Left ventricle myocardium inferior (tissue), 1 donor: ENCODE results near the gene C2CD4D. TPM values are rescaled to one million over a fixed set of nuclear protein-coding genes. Genes with fewer than 3 reads are reported as not detected.
A peak's percentile ranks its signal among the peaks of the same experiment; 100 is the strongest.

Source experiments
- DNase-seq: peaks from one replicate; pipeline ENCODE4 v3.0.0-alpha.2; 2020
- H3K27ac ChIP-seq: fragments of 200-600 bp; replicated peaks from 2 replicates; pipeline ENCODE4 v1.8.0; 2021
- H3K27me3 ChIP-seq: fragments of 200-600 bp; 2 replicates; pipeline ENCODE4 v1.8.0; 2021; ENCODE audit warnings: low read depth
- H3K36me3 ChIP-seq: fragments of 200-600 bp; 2 replicates; pipeline ENCODE4 v1.8.0; 2021
- H3K4me1 ChIP-seq: fragments of 200-600 bp; 2 replicates; pipeline ENCODE4 v1.8.0; 2021
- H3K4me3 ChIP-seq: fragments of 200-600 bp; 2 replicates; pipeline ENCODE4 v1.8.0; 2021; ENCODE audit warnings: mild to moderate bottlenecking, moderate library complexity
- H3K9me3 ChIP-seq: fragments of 200-600 bp; replicated peaks from 2 replicates; pipeline ENCODE4 v1.8.0; 2021
- intact Hi-C: fragments of 100-400 bp; cut with micrococcal nuclease; formaldehyde crosslinking; loops from one replicate; pipeline ENCODE4 v1.11.0; 2022
- total RNA-seq: library from RNA; stranded (reverse); fragmentation: NEBNext Ultra II Directional; extraction: Animal tissue kit (Norgen Biotek cat#: 25700); gene quantifications from one replicate; pipeline ENCODE4 v1.2.1, GENCODE V29; 2021
- TF ChIP-seq, protein P1 (sequence below): fragments of 200-600 bp; IDR thresholded peaks from 2 replicates; pipeline ENCODE4 v1.8.0; 2021; ENCODE audit warnings: antibody characterized with exemption, mild to moderate bottlenecking, borderline replicate concordance
- donor health status: DM: no; HTN: yes; CAD: no; lungs with severe emphysema.

Gene C2CD4D
- total RNA-seq, 1 donor from 2014 or later = not detected

- Histone ChIP-seq H3K27ac (no peak overlapping the region), H3K36me3 (no peaks in the 10 kb centered on the region), H3K9me3 (no peaks in the 10 kb centered on the region), H3K27me3 (peaks cover 39% of the 10 kb centered on the region), H3K4me1 (peaks cover 44% of the 10 kb centered on the region), H3K4me3 (no peak overlapping the region)
- DNase-seq = no peak
- intact Hi-C loops = no loop called here
- TF ChIP-seq, protein P1, sequence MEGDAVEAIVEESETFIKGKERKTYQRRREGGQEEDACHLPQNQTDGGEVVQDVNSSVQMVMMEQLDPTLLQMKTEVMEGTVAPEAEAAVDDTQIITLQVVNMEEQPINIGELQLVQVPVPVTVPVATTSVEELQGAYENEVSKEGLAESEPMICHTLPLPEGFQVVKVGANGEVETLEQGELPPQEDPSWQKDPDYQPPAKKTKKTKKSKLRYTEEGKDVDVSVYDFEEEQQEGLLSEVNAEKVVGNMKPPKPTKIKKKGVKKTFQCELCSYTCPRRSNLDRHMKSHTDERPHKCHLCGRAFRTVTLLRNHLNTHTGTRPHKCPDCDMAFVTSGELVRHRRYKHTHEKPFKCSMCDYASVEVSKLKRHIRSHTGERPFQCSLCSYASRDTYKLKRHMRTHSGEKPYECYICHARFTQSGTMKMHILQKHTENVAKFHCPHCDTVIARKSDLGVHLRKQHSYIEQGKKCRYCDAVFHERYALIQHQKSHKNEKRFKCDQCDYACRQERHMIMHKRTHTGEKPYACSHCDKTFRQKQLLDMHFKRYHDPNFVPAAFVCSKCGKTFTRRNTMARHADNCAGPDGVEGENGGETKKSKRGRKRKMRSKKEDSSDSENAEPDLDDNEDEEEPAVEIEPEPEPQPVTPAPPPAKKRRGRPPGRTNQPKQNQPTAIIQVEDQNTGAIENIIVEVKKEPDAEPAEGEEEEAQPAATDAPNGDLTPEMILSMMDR = no peak
Measured at GRCh38 chr1:151835596-151835995, 4.0 kb downstream of the C2CD4D start.

GRCh38 chr1:151834239-151834638, 5.4 kb downstream of the C2CD4D start:
- no peaks in the 10 kb centered on the region for H3K9me3 ChIP-seq
- DNase-seq = no peak
- H3K4me1 ChIP-seq = peaks cover 43% of the 10 kb centered on the region
- no peaks in the 10 kb centered on the region for H3K36me3 ChIP-seq
- TF ChIP-seq, protein P1 = no peak
- H3K4me3 ChIP-seq = no peak overlapping the region
- intact Hi-C loops = no loop called here
- H3K27me3 ChIP-seq = peaks cover 26% of the 10 kb centered on the region
- H3K27ac ChIP-seq = no peak overlapping the region

GRCh38 chr1:151833172-151833900, 6.3 kb downstream of the C2CD4D start:
- Histone ChIP-seq H3K36me3 (no peaks in the 10 kb centered on the region), H3K9me3 (no peaks in the 10 kb centered on the region), H3K4me1 (peaks cover 43% of the 10 kb centered on the region), H3K27me3 (peaks cover 17% of the 10 kb centered on the region), H3K27ac (peak overlapping the region; percentile 69), H3K4me3 (no peak overlapping the region)
- TF ChIP-seq, protein P1 = no peak
- intact Hi-C loops = no loop called here
- DNase-seq = no peak

DNA sequence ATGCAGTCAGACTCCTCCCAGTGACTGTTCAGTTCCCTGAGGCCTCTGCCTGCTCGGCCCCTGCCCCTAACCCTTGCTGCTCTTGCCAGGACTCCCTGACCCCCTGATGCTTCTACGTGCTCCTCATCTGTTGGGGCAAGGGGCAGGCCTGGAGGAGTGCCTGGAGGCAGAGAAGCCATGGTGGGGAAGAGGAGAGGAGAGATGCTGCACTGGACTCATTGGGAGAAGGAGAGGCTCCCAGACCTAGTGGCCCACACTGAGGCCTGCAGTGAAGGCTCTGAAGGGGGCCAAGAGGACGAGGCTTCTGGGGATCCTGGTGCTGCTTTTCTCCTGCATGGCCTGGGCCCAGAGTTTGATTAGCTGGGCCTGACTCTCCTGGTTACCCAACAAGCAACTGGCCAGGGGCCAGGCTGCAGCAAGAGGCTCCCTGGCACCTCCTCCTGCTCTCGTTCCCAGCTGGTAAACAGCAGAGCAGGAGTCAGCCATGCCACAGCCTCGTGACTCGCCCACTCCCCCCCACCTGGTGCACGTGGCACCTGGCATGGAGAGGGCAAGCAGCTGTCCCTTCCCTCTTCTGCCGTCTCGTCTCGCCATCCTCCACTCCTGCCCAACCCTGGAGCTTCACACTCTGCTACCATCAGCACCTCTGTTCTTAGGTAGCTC, 7.2 kb downstream of the C2CD4D start:
- Histone ChIP-seq H3K4me1 (peaks cover 40% of the 10 kb centered on the region), H3K27ac (peak overlapping the region; percentile 69), H3K36me3 (no peaks in the 10 kb centered on the region), H3K27me3 (peaks cover 8% of the 10 kb centered on the region), H3K4me3 (no peak overlapping the region), H3K9me3 (no peaks in the 10 kb centered on the region)
- intact Hi-C loops = no loop called here
- TF ChIP-seq, protein P1 = no peak
- peak; percentile 84 for DNase-seq

- DNase-seq = peak; percentile 54
- no peaks in the 10 kb centered on the region for H3K9me3 ChIP-seq
- H3K27ac ChIP-seq = peak within 1 kb of the TSS; percentile 69
- H3K27me3 ChIP-seq = no peaks in the 10 kb centered on the region
- no peaks in the 10 kb centered on the region for H3K36me3 ChIP-seq
- H3K4me1 ChIP-seq = peaks cover 40% of the 10 kb centered on the region
- intact Hi-C loops = no loop called here
- H3K4me3 ChIP-seq = peak within 1 kb of the TSS; percentile 65
- TF ChIP-seq, protein P1 = no peak
Measured at GRCh38 chr1:151831605-151832004, 8.0 kb downstream of the C2CD4D start, which contains the start of gene RORC. TSS of gene RORC (minus strand) at chr1:151831802. CDS start at chr1:151831764, 38 bp downstream.
